GM19240 (cell line): Measurements from ENCODE around the gene ARHGAP26.

Source experiments
- DNase-seq: peaks from one replicate; pipeline ENCODE4 v3.0.0; 2011; ENCODE audit warnings: low spot score; ENCODE audit not compliant: insufficient read length

ARHGAP26 gene

GRCh38 chr5:142871363-142872193, 101.4 kb downstream of the ARHGAP26 start:
- DNase-seq: no peak

GRCh38 chr5:142872217-142872616, 102.0 kb downstream of the ARHGAP26 start:
- no peak for DNase-seq

GRCh38 chr5:142872795-142873194, 102.6 kb downstream of the ARHGAP26 start:
- no peak for DNase-seq

GRCh38 chr5:142873831-142874230, 103.7 kb downstream of the ARHGAP26 start:
- DNase-seq: no peak

GRCh38 chr5:142874540-142874939, 104.4 kb downstream of the ARHGAP26 start:
- DNase-seq: no peak

- no peak for DNase-seq
These were observed 105.8 kb downstream of the ARHGAP26 start for GRCh38 chr5:142875936-142876335.

- DNase-seq: no peak
These were observed 106.6 kb downstream of the ARHGAP26 start for GRCh38 chr5:142876817-142877216.

GRCh38 chr5:142878111-142878510, 107.9 kb downstream of the ARHGAP26 start:
- DNase-seq: no peak

- no peak for DNase-seq
These were observed 108.5 kb downstream of the ARHGAP26 start for GRCh38 chr5:142878638-142879037.

- no peak for DNase-seq
These were observed 111.1 kb downstream of the ARHGAP26 start for GRCh38 chr5:142881076-142881783.

- no peak for DNase-seq
These were observed 111.6 kb downstream of the ARHGAP26 start for GRCh38 chr5:142881784-142882126.

GRCh38 chr5:142883025-142883424, 112.8 kb downstream of the ARHGAP26 start:
- DNase-seq: no peak

GRCh38 chr5:142883438-142883837, 113.3 kb downstream of the ARHGAP26 start:
- no peak for DNase-seq

GRCh38 chr5:142884029-142884428, 113.9 kb downstream of the ARHGAP26 start:
- no peak for DNase-seq

- no peak for DNase-seq
These were observed 116.0 kb downstream of the ARHGAP26 start for GRCh38 chr5:142886211-142886610.

- DNase-seq: no peak
These were observed 116.8 kb downstream of the ARHGAP26 start for GRCh38 chr5:142886956-142887355.

- no peak for DNase-seq
These were observed 118.4 kb downstream of the ARHGAP26 start for GRCh38 chr5:142888469-142889085.

- no peak for DNase-seq
These were observed 121.8 kb downstream of the ARHGAP26 start for GRCh38 chr5:142892021-142892420.

- DNase-seq: no peak
These were observed 124.1 kb downstream of the ARHGAP26 start for GRCh38 chr5:142894315-142894714.

- no peak for DNase-seq
These were observed 124.6 kb downstream of the ARHGAP26 start for GRCh38 chr5:142894749-142895148.

- DNase-seq: no peak
These were observed 126.3 kb downstream of the ARHGAP26 start for GRCh38 chr5:142896325-142897007.

- DNase-seq: no peak
These were observed 127.2 kb downstream of the ARHGAP26 start for GRCh38 chr5:142897328-142897727.
